Prostate gland (tissue), 2 donors: ENCODE measurements around the gene XKR3. TPM values are rescaled to one million over a fixed set of nuclear protein-coding genes. Genes with fewer than 3 reads are reported as not detected.
"Not testable (repeated sequence)": the region's sequence is repeated elsewhere in the genome, so short reads cannot be mapped to it uniquely, and the experiment has no call there.

Experiments used
- DNase-seq: peaks from one replicate; pipeline ENCODE4 v3.0.0-alpha.2; 2019; ENCODE audit warnings: low spot score
- H3K27ac ChIP-seq, 2 donors: fragments of 200-600 bp; sonication (generic); 2 replicates each; pipeline ENCODE4 v1.5.1; 2017 to 2019
- H3K27me3 ChIP-seq: fragments of 200-600 bp; sonication (generic); replicated peaks from 2 replicates; pipeline ENCODE4 v1.5.1; 2019; ENCODE audit not compliant: insufficient read depth
- H3K36me3 ChIP-seq, 2 donors: fragments of 200-600 bp; sonication (generic); 1 replicate in 1 of 2; 2 replicates in 1 of 2; pipeline versions ENCODE4 v1.5.1 to v1.8.1; 2017 to 2019
- H3K4me1 ChIP-seq: fragments of 200-600 bp; sonication (generic); replicated peaks from 2 replicates; pipeline ENCODE4 v1.5.1; 2019
- H3K4me3 ChIP-seq, 2 donors: fragments of 200-600 bp; sonication (generic); 2 replicates each; pipeline ENCODE4 v1.5.1; 2017 to 2019
- H3K9me3 ChIP-seq: fragments of 200-600 bp; sonication (generic); 2 replicates; pipeline ENCODE4 v1.5.1; 2017
- POLR2A ChIP-seq: fragments of 450-650 bp; IDR thresholded peaks from one replicate; pipeline ENCODE4 v1.6.1; 2016; ENCODE audit warnings: antibody characterized with exemption, mild to moderate bottlenecking
- POLR2AphosphoS5 ChIP-seq: sonication (generic); formaldehyde crosslinking; IDR thresholded peaks from one replicate; pipeline ENCODE4 v1.6.1; 2017; ENCODE audit warnings: antibody characterized with exemption
- WGBS: methylation state at CpG from one replicate; pipeline ENCODE4 v1.1.5; 2018; 5-methylcytosine and 5-hydroxymethylcytosine counted together
- intact Hi-C: fragments of 100-400 bp; cut with DNase I; formaldehyde crosslinking; loops from one replicate; pipeline ENCODE4 v1.14.2; 2022
- total RNA-seq, 2 donors: library from RNA; depleted of rRNA; stranded (reverse); fragments of >200 nt; gene quantifications; one replicate each; pipeline ENCODE4 v1.1.0, GENCODE V29; 2016
- TF ChIP-seq, protein P1 (sequence below), 4 experiments: fragments of 200-600 bp in 2 of 4; fragments of 450-650 bp in 2 of 4; sonication (generic) in 2 of 4; IDR thresholded peaks; 1 replicate in 3 of 4; 2 replicates in 1 of 4; pipeline ENCODE4 v1.5.1; 2016 to 2019; ENCODE audit warnings: antibody characterized with exemption in 4 of 4, mild to moderate bottlenecking in 2 of 4, moderate library complexity in 2 of 4

Gene XKR3
- total RNA-seq, 2 donors from 2014 or later: 0.74 TPM; not detected in 1

- intact Hi-C loops: no loop called here
- Histone ChIP-seq H3K4me3 (no peak overlapping the region), H3K9me3 (no peaks in the 10 kb centered on the region), H3K4me1 (no peaks in the 10 kb centered on the region), H3K27ac (no peak overlapping the region), H3K36me3 (no peaks in the 10 kb centered on the region), H3K27me3 (no peaks in the 10 kb centered on the region)
- DNase-seq: no peak
- TF ChIP-seq POLR2A (no peak), POLR2AphosphoS5 (no peak)
- TF ChIP-seq, protein P1, sequence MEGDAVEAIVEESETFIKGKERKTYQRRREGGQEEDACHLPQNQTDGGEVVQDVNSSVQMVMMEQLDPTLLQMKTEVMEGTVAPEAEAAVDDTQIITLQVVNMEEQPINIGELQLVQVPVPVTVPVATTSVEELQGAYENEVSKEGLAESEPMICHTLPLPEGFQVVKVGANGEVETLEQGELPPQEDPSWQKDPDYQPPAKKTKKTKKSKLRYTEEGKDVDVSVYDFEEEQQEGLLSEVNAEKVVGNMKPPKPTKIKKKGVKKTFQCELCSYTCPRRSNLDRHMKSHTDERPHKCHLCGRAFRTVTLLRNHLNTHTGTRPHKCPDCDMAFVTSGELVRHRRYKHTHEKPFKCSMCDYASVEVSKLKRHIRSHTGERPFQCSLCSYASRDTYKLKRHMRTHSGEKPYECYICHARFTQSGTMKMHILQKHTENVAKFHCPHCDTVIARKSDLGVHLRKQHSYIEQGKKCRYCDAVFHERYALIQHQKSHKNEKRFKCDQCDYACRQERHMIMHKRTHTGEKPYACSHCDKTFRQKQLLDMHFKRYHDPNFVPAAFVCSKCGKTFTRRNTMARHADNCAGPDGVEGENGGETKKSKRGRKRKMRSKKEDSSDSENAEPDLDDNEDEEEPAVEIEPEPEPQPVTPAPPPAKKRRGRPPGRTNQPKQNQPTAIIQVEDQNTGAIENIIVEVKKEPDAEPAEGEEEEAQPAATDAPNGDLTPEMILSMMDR (IDR thresholded peaks at IDR 0.05): no peak
- WGBS: 89% methylated on average over 3 of the region's 3 CpGs
Observed at GRCh38 chr22:16801088-16801487, 24.1 kb downstream of the XKR3 start.

DNA sequence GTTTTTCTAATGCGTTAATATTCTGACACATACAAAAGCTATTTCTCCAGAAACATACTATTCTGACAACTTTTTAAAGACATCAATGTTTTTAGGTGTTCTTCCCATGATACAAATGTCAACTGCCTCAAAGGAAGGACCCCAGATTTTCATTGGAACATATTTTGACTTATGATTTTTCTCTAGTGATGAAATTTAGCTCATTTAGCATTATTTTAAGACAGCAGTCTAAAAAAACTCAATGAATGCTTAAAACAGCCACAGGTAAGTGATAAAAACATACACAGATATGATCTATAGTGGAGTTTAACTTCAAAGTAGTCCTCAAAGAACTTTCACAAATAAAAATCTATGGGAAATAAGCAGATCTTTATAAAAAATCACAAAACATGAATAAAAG lies 24.9 kb downstream of the XKR3 start:
- Histone ChIP-seq H3K27ac (no peak overlapping the region), H3K9me3 (no peaks in the 10 kb centered on the region), H3K36me3 (no peaks in the 10 kb centered on the region), H3K4me3 (no peak overlapping the region), H3K4me1 (no peaks in the 10 kb centered on the region), H3K27me3 (no peaks in the 10 kb centered on the region)
- 95% methylated on average over 1 of the region's 1 CpG for WGBS
- TF ChIP-seq, protein P1 (IDR thresholded peaks at IDR 0.05): no peak
- TF ChIP-seq POLR2A: no peak
- no peak for TF ChIP-seq POLR2AphosphoS5
- intact Hi-C loops: no loop called here
- no peak for DNase-seq

- DNase-seq, intact Hi-C loops: not testable (repeated sequence)
- 88% methylated on average over 1 of the region's 1 CpG for whole genome bisulfite sequencing
Observed at GRCh38 chr22:16795504-16795903, 29.7 kb downstream of the XKR3 start.

GRCh38 chr22:16793831-16794230 lies 31.4 kb downstream of the XKR3 start:
- Histone ChIP-seq H3K9me3 (no peaks in the 10 kb centered on the region), H3K4me3 (no peak overlapping the region), H3K27ac (no peak overlapping the region), H3K36me3 (no peaks in the 10 kb centered on the region), H3K27me3 (no peaks in the 10 kb centered on the region), H3K4me1 (no peaks in the 10 kb centered on the region)
- intact Hi-C loops: no loop called here
- TF ChIP-seq, protein P1 (IDR thresholded peaks at IDR 0.05): no peak
- no peak for TF ChIP-seq POLR2AphosphoS5
- TF ChIP-seq POLR2A: no peak
- DNase-seq: no peak
- 100% methylated on average over 1 of the region's 1 CpG for WGBS

More at GRCh38 chr22:16795504-16795903, 29.7 kb downstream of the XKR3 start:
- H3K4me3 ChIP-seq, H3K9me3 ChIP-seq, H3K36me3 ChIP-seq, H3K27me3 ChIP-seq, H3K4me1 ChIP-seq, H3K27ac ChIP-seq: not testable (repeated sequence)

- Histone ChIP-seq H3K4me1 (no peaks in the 10 kb centered on the region), H3K27ac (no peak overlapping the region), H3K36me3 (no peaks in the 10 kb centered on the region), H3K27me3 (no peaks in the 10 kb centered on the region), H3K9me3 (no peaks in the 10 kb centered on the region), H3K4me3 (no peak overlapping the region)
- WGBS: 34% methylated on average over 4 of the region's 4 CpGs
- no peak for DNase-seq
- TF ChIP-seq, protein P1 (IDR thresholded peaks at IDR 0.05): no peak
- TF ChIP-seq POLR2AphosphoS5 (no peak), POLR2A (no peak)
- intact Hi-C loops: no loop called here
Observed at GRCh38 chr22:16789860-16790493, 35.2 kb downstream of the XKR3 start.
